ENCODE results near the gene CYTH1.
"Not testable (repeated sequence)": the region's sequence is repeated elsewhere in the genome, so short reads cannot be mapped to it uniquely, and the experiment has no call there.

CYTH1 gene

DNA sequence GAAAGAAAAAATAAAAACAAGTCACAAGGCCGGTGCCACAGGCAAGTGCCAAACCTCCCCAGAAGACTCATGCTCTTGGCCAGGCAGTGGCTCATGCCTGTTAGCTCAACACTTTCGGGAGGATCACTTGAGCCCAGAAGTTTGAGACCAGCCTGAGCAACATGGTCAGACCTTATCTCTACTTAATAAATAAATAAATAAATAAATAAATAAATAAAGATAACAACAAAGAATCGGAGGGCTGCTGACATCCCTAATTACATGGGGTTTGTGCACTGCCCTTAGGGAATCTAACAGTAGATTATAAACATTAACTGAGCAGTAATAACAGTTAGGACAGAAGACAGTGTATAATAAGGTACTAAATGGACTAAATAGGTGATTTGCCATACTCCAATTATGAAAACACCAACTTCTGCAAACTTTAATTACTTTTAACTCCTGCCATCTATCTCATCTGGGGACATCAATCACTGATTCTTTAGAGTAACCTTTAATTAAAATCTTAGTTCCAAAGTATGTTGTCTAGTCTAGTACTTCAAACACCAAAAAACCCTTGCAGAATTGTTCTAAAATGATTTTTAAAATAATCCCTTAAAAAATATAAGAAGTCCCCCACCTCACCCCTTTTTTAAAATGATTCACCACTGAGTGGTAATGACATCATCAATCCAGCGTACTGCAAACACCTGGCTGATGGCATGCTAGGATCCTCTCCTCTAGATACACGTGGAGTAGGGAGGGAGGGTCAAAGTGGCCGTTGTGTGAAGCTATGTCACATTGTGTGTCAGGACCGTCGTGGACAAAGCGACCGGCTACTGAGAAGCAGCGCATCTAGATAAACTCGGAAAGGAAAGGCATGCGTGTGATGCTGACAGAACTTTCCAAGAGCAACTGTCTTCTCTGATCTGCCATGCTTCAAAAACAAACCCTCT is 28.5 kb downstream of the CYTH1 start:
- DNase-seq, result peak; percentile 29

- DNase-seq, result no peak
Measured at GRCh38 chr17:78751447-78752161, 30.5 kb downstream of the CYTH1 start.

DNA sequence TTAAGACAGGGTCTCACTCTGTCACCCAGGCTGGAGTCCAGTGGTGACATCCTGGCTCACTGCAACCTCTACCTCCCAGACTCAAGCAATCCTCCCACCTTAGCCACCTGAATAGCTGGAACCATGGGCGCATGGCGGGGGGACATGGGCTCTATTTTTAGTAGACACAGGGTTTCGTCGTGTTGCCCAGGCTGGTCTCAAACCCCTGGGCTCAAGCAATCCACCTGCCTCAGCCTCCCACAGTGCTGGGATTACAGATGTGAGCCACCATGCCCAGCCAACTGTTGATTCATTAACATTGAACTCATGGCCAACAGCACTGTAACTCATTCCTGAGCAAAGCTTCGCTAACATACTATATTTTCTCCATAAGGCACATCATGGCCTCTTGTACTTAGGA is 31.1 kb downstream of the CYTH1 start:
- not testable (repeated sequence) for DNase-seq

DNA sequence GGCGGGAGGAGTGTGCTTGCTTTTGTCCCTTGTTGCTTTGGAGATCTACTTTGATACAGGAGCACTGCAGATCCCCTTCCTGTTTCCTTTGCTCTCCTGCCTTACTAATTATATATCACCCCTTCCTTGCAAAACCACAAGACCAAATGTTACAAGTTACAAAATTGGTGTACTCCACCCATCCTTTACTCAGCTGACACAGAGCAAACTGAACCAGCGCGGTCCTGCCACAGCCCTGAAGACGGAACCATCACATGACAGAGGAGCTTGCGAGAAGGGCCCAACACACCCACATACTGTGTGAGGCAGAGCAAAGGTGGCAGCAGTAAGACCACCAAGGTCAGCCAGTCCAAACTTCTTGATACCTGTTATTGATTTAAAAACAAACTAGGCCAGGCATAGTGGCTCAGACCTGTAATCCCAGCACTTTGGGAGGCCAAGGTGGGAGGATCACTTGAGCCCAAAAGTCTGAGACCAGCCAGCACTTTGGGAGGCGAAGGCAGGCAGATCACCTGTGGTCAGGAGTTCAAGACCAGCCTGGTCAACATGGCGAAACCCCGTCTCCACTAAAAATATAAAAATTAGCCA is 33.2 kb downstream of the CYTH1 start:
- DNase-seq, result no peak

DNA sequence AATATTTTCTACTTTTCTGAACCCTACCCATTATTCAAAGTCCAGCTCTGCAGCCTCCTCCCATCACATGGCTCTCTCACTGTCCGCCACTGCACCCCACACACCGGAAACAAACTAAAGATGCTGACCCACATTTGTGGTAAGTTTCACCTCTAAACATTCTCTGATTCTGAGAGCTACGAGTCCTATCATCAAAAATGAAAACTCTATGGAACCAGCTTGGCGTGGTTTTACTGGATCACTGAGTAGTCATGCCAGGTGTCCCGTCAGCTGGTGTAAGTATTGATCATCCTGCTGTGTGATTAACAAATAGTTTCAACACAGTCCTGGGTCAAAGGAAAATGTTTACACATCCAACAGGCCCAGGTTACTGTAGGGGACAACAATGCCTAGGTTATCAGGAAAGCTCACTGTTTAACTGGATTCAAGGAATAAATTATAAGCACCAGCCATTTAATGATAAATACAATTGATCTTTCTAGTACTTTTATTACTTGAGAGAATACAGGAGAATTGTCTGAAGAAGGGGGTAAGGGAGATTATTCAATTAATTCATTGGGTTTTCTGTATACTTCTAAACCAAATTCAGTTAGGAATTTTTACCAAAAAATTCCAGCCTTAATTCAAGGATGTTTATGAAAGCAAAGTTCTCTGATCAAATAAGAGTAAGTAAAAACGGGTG is 33.9 kb downstream of the CYTH1 start:
- DNase-seq, result no peak

- no peak for DNase-seq
Measured at GRCh38 chr17:78747488-78747887, 34.6 kb downstream of the CYTH1 start.

DNA sequence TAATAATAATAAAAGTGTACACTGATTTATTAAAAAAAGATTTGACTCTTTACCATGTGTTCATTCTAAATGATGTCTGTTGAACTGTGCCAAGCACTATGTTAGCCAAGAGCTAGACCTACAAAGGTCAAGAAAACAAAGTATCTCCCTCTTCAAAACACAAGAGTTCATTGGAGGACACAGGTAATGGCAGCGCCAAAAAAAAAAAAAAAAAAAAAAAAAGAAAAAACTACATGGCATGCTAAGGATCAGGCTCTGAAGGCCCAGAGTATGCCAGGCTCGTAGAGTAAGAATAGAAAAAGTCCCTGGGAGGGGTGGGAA is 35.2 kb downstream of the CYTH1 start:
- DNase-seq, result no peak

DNA sequence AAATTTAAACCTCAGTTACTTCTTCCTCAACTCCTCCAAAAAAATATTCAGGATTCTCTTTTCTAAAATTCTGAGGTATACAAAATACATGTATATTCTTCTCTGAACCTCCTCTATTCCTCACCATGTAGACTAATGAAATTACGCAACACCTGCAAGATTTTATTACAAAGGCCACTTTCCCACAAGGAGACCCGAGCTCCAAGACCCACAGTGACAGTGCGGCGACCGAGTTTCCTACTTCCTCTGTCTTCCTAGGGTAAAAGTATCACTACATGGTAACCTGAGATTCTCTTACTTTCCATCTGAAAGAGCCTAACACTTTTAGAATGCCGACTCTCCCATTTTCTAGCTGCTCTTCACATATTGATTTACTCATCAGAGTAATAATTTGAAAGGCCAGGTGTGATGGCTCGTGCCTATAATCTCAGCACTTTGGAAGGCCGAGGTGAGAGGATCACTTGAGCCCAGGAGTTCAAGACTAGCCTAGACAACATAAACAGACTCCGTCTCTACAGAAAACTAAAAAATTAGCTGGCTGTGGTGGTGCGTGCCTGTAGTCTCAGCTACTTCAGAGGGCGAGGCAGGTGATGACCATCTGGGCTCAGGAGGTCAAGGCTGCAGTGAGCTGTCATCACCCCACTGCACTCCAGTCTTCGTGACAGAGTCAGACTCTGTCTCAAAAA is 35.7 kb downstream of the CYTH1 start:
- DNase-seq, result no peak

GRCh38 chr17:78745407-78746088 is 36.5 kb downstream of the CYTH1 start:
- peak; percentile 65 for DNase-seq

DNA sequence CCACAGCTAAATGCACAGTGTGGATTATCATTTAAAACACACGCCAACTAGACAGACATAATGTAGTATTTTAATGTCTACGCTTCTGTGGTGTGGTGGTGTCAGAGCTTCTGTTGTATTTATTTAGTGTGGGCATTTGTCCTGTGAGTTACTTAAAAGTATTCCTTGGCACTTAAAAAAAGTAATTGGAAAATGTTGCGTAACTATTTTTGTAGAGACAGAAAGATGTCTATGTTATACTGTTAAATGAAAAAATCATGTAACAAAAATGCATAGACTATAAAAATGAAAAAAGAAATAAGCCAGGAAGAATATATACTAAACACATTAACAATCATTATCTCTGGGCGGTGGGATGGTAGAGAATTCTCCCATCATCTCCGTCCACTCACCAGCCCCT is 39.2 kb downstream of the CYTH1 start:
- no peak for DNase-seq

- no peak for DNase-seq
Measured at GRCh38 chr17:78741644-78742284, 40.3 kb downstream of the CYTH1 start.

DNA sequence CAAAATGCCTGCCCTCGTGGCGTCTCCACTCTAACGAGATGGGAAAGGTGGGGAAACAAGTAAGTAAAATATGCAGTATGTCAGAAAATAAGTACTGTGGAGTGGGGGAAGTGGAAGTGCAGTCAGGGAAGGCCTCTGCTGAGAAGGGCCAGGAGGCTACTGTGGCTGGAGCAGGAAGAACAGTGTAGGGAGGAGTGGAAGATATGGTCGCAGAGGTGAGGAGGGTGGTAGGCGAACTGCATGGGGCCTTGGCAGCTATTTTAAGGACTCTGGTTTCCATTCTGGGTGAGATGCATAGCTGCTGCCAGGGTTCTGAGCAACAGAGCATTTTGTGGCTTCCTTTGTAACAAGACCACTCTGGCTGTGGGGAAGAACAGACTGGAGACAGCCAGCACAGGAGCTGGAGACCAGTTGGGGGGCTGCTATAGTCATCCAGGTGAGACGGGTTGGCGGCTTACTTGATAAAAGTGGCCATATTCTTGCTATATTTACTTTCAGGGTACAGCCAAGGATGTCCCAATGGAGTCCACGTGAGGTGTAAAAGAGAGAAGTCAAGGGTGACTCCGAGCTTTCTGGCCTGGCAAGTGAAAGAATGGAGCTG is 42.6 kb downstream of the CYTH1 start:
- no peak for DNase-seq

- DNase-seq, result no peak
Measured at GRCh38 chr17:78738698-78739097, 43.4 kb downstream of the CYTH1 start.

- no peak for DNase-seq
Measured at GRCh38 chr17:78738278-78738677, 43.8 kb downstream of the CYTH1 start.

- DNase-seq, result peak; percentile 83
Measured at GRCh38 chr17:78737332-78737731, 44.7 kb downstream of the CYTH1 start.

DNA sequence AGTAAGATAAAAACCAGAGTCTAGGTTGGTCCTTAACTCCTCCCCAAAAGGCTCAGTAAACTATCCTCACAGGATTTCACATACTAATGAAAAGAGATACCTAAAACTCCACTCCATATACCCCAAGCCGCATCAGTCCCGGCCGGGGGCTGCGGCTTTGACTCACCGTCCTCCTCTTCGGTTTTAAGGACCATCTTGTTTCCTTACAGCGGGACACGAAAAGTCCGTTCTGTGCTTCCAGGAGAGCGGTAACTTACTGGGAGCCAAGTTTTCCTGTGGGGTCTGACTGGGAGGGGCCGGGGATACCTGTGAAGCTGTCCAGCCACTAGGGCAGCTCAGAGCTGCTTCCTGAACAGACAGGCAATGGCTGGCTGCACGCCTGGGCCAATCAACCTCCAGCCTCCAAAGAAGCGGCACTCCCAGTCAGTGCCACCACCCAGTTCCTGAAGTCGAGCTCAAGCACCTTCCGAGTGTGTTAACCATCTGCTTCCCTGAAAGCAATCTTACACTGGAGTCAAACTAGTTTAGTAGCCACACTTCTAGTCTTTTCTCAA is 45.5 kb downstream of the CYTH1 start:
- DNase-seq, result peak; percentile 94

- peak; percentile 86 for DNase-seq
Measured at GRCh38 chr17:78735832-78736525, 46.1 kb downstream of the CYTH1 start.

GRCh38 chr17:78734793-78735641 is 47.1 kb downstream of the CYTH1 start:
- DNase-seq, result no peak

- DNase-seq, result no peak
Measured at GRCh38 chr17:78732354-78732753, 49.7 kb downstream of the CYTH1 start.

Measured in DMS53 (cell line).